Skin epidermis (tissue), 12 donors: ENCODE measurements around the gene HP.
"Not testable (repeated sequence)": the region's sequence is repeated elsewhere in the genome, so short reads cannot be mapped to it uniquely, and the experiment has no call there.

Experiments used
- H3K27ac ChIP-seq, 21 experiments: fragments of 200-600 bp; sonication (generic) in 11 of 21; one replicate each; pipeline ENCODE4 v1.5.0; 2020; ENCODE audit warnings: mild to moderate bottlenecking in 3 of 21, inconsistent platforms in 2 of 21, moderate library complexity in 2 of 21
- H3K4me3 ChIP-seq, 7 experiments: fragments of 200-600 bp; sonication (generic) in 2 of 7; one replicate each; pipeline ENCODE4 v1.5.0; 2020; ENCODE audit warnings: inconsistent platforms in 2 of 7, mild to moderate bottlenecking in 2 of 7, moderate library complexity in 1 of 7

HP gene

GRCh38 chr16:72076991-72077706, 22.8 kb downstream of the HP start:
- not testable (repeated sequence) for H3K4me3 ChIP-seq, H3K27ac ChIP-seq

GRCh38 chr16:72083778-72084404, 29.6 kb downstream of the HP start:
- H3K27ac ChIP-seq: no peak overlapping the region

GRCh38 chr16:72084445-72084844, 30.1 kb downstream of the HP start:
- no peak overlapping the region for H3K27ac ChIP-seq
- no peak overlapping the region for H3K4me3 ChIP-seq

More at GRCh38 chr16:72083778-72084404, 29.6 kb downstream of the HP start:
- no peak overlapping the region for H3K4me3 ChIP-seq

GRCh38 chr16:72085002-72085401, 30.7 kb downstream of the HP start:
- H3K27ac ChIP-seq: no peak overlapping the region
- no peak overlapping the region for H3K4me3 ChIP-seq

GRCh38 chr16:72091217-72091616, 36.9 kb downstream of the HP start:
- Histone ChIP-seq H3K27ac (no peak overlapping the region), H3K4me3 (no peak overlapping the region)

- Histone ChIP-seq H3K4me3 (peak overlapping the region; percentile 76 to 97 (median 82)), H3K27ac (peak overlapping the region; percentile 36 to 98 (median 91))
Observed at GRCh38 chr16:72092832-72093447, 38.6 kb downstream of the HP start.

GRCh38 chr16:72093448-72094265, 39.4 kb downstream of the HP start, which contains the start of the genes DHX38 and TXNL4B:
Gene DHX38, plus strand, starts transcription at chr16:72093847. Its CDS starts 2,311 bp downstream, at chr16:72096158.
Gene TXNL4B, minus strand, starts transcription at chr16:72093620. Its CDS starts 2,871 bp downstream, at chr16:72090749.
- peak within 1 kb of the TSS; percentile 76 to 97 (median 82) for H3K4me3 ChIP-seq
- peak within 1 kb of the TSS; percentile 76 to 98 (median 92) for H3K27ac ChIP-seq

GRCh38 chr16:72094266-72094610, 39.9 kb downstream of the HP start:
- peak overlapping the region; percentile 76 to 98 (median 92) for H3K27ac ChIP-seq

GRCh38 chr16:72098936-72099335, 44.6 kb downstream of the HP start:
- no peak overlapping the region for H3K27ac ChIP-seq
- H3K4me3 ChIP-seq: no peak overlapping the region

More at GRCh38 chr16:72094266-72094610, 39.9 kb downstream of the HP start:
- peak overlapping the region; percentile 76 to 97 (median 82) for H3K4me3 ChIP-seq

GRCh38 chr16:72099377-72099818, 45.1 kb downstream of the HP start:
- Histone ChIP-seq H3K27ac (no peak overlapping the region), H3K4me3 (no peak overlapping the region)

- H3K27ac ChIP-seq: no peak overlapping the region
- H3K4me3 ChIP-seq: no peak overlapping the region
Observed at GRCh38 chr16:72101195-72101594, 46.9 kb downstream of the HP start.

- no peak overlapping the region for H3K27ac ChIP-seq
- H3K4me3 ChIP-seq: no peak overlapping the region
Observed at GRCh38 chr16:72104905-72105304, 50.6 kb downstream of the HP start.

- no peak overlapping the region for H3K4me3 ChIP-seq
- no peak overlapping the region for H3K27ac ChIP-seq
Observed at GRCh38 chr16:72105978-72106377, 51.7 kb downstream of the HP start.

GRCh38 chr16:72107371-72107770, 53.1 kb downstream of the HP start:
- Histone ChIP-seq H3K27ac (no peak overlapping the region), H3K4me3 (no peak overlapping the region)

GRCh38 chr16:72108353-72109102, 54.2 kb downstream of the HP start:
- H3K4me3 ChIP-seq: no peak overlapping the region
- H3K27ac ChIP-seq: no peak overlapping the region

GRCh38 chr16:72109300-72109699, 55.0 kb downstream of the HP start:
- no peak overlapping the region for H3K4me3 ChIP-seq

GRCh38 chr16:72109966-72110530, 55.7 kb downstream of the HP start:
- no peak overlapping the region for H3K4me3 ChIP-seq
- no peak overlapping the region for H3K27ac ChIP-seq

More at GRCh38 chr16:72109300-72109699, 55.0 kb downstream of the HP start:
- H3K27ac ChIP-seq: no peak overlapping the region
